ENCODE results near the gene LRRTM4.

- TF ChIP-seq NR3C1 (CRISPR knock-in tag; conservative IDR thresholded peaks at IDR 0.05; ENCODE audit: low read depth) (no peak), SMAD3 (CRISPR knock-in tag; IDR thresholded peaks at IDR 0.05; ENCODE audit: borderline replicate concordance) (no peak), CTCF (IDR thresholded peaks at IDR 0.05) (no peak), ATF1 (CRISPR knock-in tag; IDR thresholded peaks at IDR 0.05) (no peak), CREB1 (CRISPR knock-in tag; IDR thresholded peaks at IDR 0.05) (no peak), MLX (CRISPR knock-in tag; IDR thresholded peaks at IDR 0.05) (no peak), ZNF219 (CRISPR knock-in tag; IDR thresholded peaks at IDR 0.05; ENCODE audit: borderline replicate concordance) (no peak), PREB (CRISPR knock-in tag; IDR thresholded peaks at IDR 0.05; ENCODE audit: borderline replicate concordance) (no peak), ZNF416 (CRISPR knock-in tag; IDR thresholded peaks at IDR 0.05) (no peak)
These were observed 87.3 kb downstream of the LRRTM4 start for GRCh38 chr2:77434880-77435279.

Data from WTC11 (cell line).